HepG2 (cell line): ENCODE measurements around the gene DHRS12. TPM values are rescaled to one million over a fixed set of nuclear protein-coding genes. Genes with fewer than 3 reads are reported as not detected.

Experiments
- ARNT2 ChIP-seq: sonication (generic); formaldehyde crosslinking; IDR thresholded peaks from 2 replicates; pipeline ENCODE4 v1.8.0; 2022; ENCODE audit warnings: mild to moderate bottlenecking, low read depth, missing genetic modification reagents, moderate library complexity
- BHLHE40 ChIP-seq: IDR thresholded peaks from 2 replicates; pipeline ENCODE4 v1.6.1; 2011; ENCODE audit warnings: low read length, improper control_type of control experiment
- FOXK1 ChIP-seq: sonication (generic); formaldehyde crosslinking; IDR thresholded peaks from 2 replicates; pipeline ENCODE4 v1.4.0; 2020; ENCODE audit warnings: low read depth, missing genetic modification reagents, borderline replicate concordance
- GATAD2A ChIP-seq: IDR thresholded peaks from 2 replicates; pipeline ENCODE4 v1.6.1; 2016
- GTF2F1 ChIP-seq: fragments of 150-350 bp; IDR thresholded peaks from 2 replicates; pipeline ENCODE4 v1.6.1; 2014; ENCODE audit warnings: low read length
- HNRNPH1 ChIP-seq: fragments of 200-400 bp; formaldehyde crosslinking; optimal IDR thresholded peaks from 2 replicates; pipeline ENCODE3; 2017; ENCODE audit warnings: mild to moderate bottlenecking, low read depth, low read length
- IRF9 ChIP-seq: sonication (generic); formaldehyde crosslinking; IDR thresholded peaks from 2 replicates; pipeline ENCODE4 v1.8.0; 2022; ENCODE audit warnings: missing genetic modification reagents, mild to moderate bottlenecking, borderline replicate concordance
- JUNB ChIP-seq: sonication (generic); formaldehyde crosslinking; IDR thresholded peaks from 2 replicates; pipeline ENCODE4 v1.8.0; 2022; ENCODE audit warnings: missing genetic modification reagents, mild to moderate bottlenecking, borderline replicate concordance
- KDM5A ChIP-seq: fragments of 200-600 bp; sonication (generic); IDR thresholded peaks from 2 replicates; pipeline ENCODE4 v1.7.0; 2018; ENCODE audit warnings: antibody characterized with exemption, mild to moderate bottlenecking, low read length, borderline replicate concordance
- MXI1 ChIP-seq: IDR thresholded peaks from 3 replicates; pipeline ENCODE4 v1.6.1; 2012; ENCODE audit warnings: low read depth, low read length, inconsistent platforms, borderline replicate concordance
- POGZ ChIP-seq: sonication (generic); formaldehyde crosslinking; IDR thresholded peaks from 2 replicates; pipeline ENCODE4 v1.4.0; 2020; ENCODE audit warnings: mild to moderate bottlenecking, missing genetic modification reagents
- PRDM4 ChIP-seq: sonication (generic); formaldehyde crosslinking; IDR thresholded peaks from 2 replicates; pipeline ENCODE4 v1.9.0; 2021; ENCODE audit warnings: missing genetic modification reagents, borderline replicate concordance
- SOX6 ChIP-seq, 2 experiments: fragments of 450-650 bp in 1 of 2; sonication (generic) in 1 of 2; formaldehyde crosslinking in 1 of 2; IDR thresholded peaks; 2 replicates each; pipeline versions ENCODE4 v1.4.0 to v1.6.1; 2017 to 2020; ENCODE audit warnings: antibody characterized with exemption in 1 of 2, mild to moderate bottlenecking in 1 of 2, missing genetic modification reagents in 1 of 2
- TFDP2 ChIP-seq: sonication (generic); formaldehyde crosslinking; IDR thresholded peaks from 2 replicates; pipeline ENCODE4 v1.4.0; 2020; ENCODE audit warnings: missing genetic modification reagents
- XRCC5 ChIP-seq: fragments of 200-400 bp; formaldehyde crosslinking; optimal IDR thresholded peaks from 2 replicates; pipeline ENCODE3; 2017; ENCODE audit warnings: mild to moderate bottlenecking, low read length
- ZBTB4 ChIP-seq: sonication (generic); formaldehyde crosslinking; IDR thresholded peaks from 2 replicates; pipeline ENCODE4 v1.4.0; 2020; ENCODE audit warnings: missing genetic modification reagents, mild to moderate bottlenecking, borderline replicate concordance
- ZBTB7B ChIP-seq: sonication (generic); formaldehyde crosslinking; IDR thresholded peaks from 2 replicates; pipeline ENCODE4 v1.4.0; 2020; ENCODE audit warnings: missing genetic modification reagents
- ZNF580 ChIP-seq: IDR thresholded peaks from 2 replicates; pipeline ENCODE4 v1.6.1; 2016; ENCODE audit warnings: low read depth, borderline replicate concordance
- ZNF660 ChIP-seq: sonication (generic); formaldehyde crosslinking; IDR thresholded peaks from 2 replicates; pipeline ENCODE4 v1.5.1; 2020; ENCODE audit warnings: mild to moderate bottlenecking, low read depth, missing genetic modification reagents, borderline replicate concordance
- ZNF747 ChIP-seq: sonication (generic); formaldehyde crosslinking; IDR thresholded peaks from 2 replicates; pipeline ENCODE4 v1.8.1; 2023; ENCODE audit warnings: missing genetic modification reagents, mild to moderate bottlenecking, borderline replicate concordance
- polyA plus RNA-seq, 8 experiments: library from polyadenylated mRNA; depleted of rRNA in 3 of 8; stranded (reverse) in 7 of 8; unstranded in 1 of 8; fragments of >200 nt; fragmentation: Illumina TruSeq in 4 of 8; extraction: Trizol in 4 of 8; gene quantifications; 2 replicates each; pipeline versions ENCODE4 v1.2.1 to v1.2.3, GENCODE V29; 2011 to 2016; ENCODE audit warnings: low read depth in 4 of 8, missing spikeins in 1 of 8, mixed read lengths in 1 of 8; ENCODE audit not compliant: insufficient read depth in 1 of 8
- total RNA-seq, 5 experiments: library from RNA; depleted of rRNA; stranded (reverse); fragments of >200 nt; fragmentation: Illumina TruSeq; extraction: Trizol; gene quantifications; 2 replicates each; pipeline ENCODE4 v1.2.3, GENCODE V29; 2016; ENCODE audit warnings: low read depth in 1 of 5

DHRS12 gene
- total and polyA plus RNA-seq, 2 of the 13 experiments (the other 11 are each of a cell fraction or from before 2014, with no cell fraction given) = 7.2 to 8.4 TPM

GRCh38 chr13:51814825-51815650, 11.1 kb upstream of the DHRS12 start (continued):
- TF ChIP-seq TFDP2 (CRISPR knock-in tag) (0 out of 2 replicates have a peak, but pooled peaks have one; percentile 20), ZNF747 (CRISPR knock-in tag) (no peak), ZBTB4 (CRISPR knock-in tag) (0 out of 2 replicates have a peak, but pooled peaks have one; percentile 41), KDM5A (no peak), MXI1 (peak; percentile 34; the same call in 1 of the 3 replicates), PRDM4 (CRISPR knock-in tag) (no peak), ZBTB7B (CRISPR knock-in tag) (0 out of 2 replicates have a peak, but pooled peaks have one; percentile 39), GATAD2A (CRISPR knock-in tag) (peak; percentile 35), ARNT2 (CRISPR knock-in tag) (0 out of 2 replicates have a peak, but pooled peaks have one; percentile 40), ZNF580 (CRISPR knock-in tag) (0 out of 2 replicates have a peak, but pooled peaks have one; percentile 23), XRCC5 (peak; percentile 52), BHLHE40 (peak; percentile 60), FOXK1 (CRISPR knock-in tag) (peak; percentile 22; the same call in 1 of the 2 replicates), SOX6 (IDR thresholded peaks at IDR 0.05) (no peak), SOX6 (CRISPR knock-in tag; IDR thresholded peaks at IDR 0.05) (peak; percentile 34; the same call in 1 of the 2 replicates), JUNB (CRISPR knock-in tag) (no peak), HNRNPH1 (no peak), GTF2F1 (no peak), POGZ (CRISPR knock-in tag) (0 out of 2 replicates have a peak, but pooled peaks have one; percentile 26), ZNF660 (CRISPR knock-in tag) (no peak), IRF9 (CRISPR knock-in tag) (no peak)
